GM13977 (cell line): ENCODE data around the gene ARAP2.
A peak's percentile ranks its signal among the peaks of the same experiment; 100 is the strongest.

Experiments
- DNase-seq: peaks from one replicate; pipeline ENCODE4 v3.0.0; 2012; ENCODE audit warnings: low spot score
- CTCF ChIP-seq: IDR thresholded peaks from 2 replicates; pipeline ENCODE4 v1.5.1; 2012; ENCODE audit warnings: mild to moderate bottlenecking, control low read depth; ENCODE audit not compliant: insufficient read depth; ENCODE audit errors: extremely low read depth, missing control alignments
- in situ Hi-C: fragments of 300-500 bp; cut with MboI; formaldehyde crosslinking; loops from one replicate; pipeline ENCODE4 v1.12.0; 2022; ENCODE audit warnings: low sequenced_read_pairs, low pct_unique_long_range_greater_than_20kb, mixed read lengths, inconsistent platforms; ENCODE audit not compliant: unreplicated experiment

The ARAP2 gene

GRCh38 chr4:36209941-36210649 lies 34.2 kb downstream of the ARAP2 start:
- no peak for TF ChIP-seq CTCF
- in situ Hi-C loops: no loop called here
- DNase-seq: no peak

- DNase-seq: peak; percentile 21
- in situ Hi-C loops: no loop called here
- TF ChIP-seq CTCF: no peak
Measured at GRCh38 chr4:36208893-36209473, 35.3 kb downstream of the ARAP2 start.

GRCh38 chr4:36207831-36208520 lies 36.3 kb downstream of the ARAP2 start:
- DNase-seq: no peak
- no peak for TF ChIP-seq CTCF
- in situ Hi-C loops: no loop called here

DNA sequence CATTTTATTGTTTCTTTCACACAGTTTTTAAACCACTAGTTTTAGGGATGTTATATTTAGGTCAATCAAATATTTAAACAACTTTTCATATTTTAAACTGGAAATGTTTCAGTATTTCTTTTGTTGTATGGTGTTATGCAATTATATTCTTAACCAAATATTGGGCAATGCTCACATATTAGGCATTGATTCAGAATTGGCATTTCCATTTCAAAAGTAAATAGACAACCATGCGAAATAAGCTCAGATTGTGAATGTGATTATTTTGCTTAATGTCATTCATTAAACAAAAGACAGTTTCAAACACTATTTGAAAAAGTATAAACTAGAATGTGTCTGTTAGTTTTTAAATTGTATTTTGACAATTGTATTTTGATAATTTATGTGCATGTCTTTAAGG lies 36.9 kb downstream of the ARAP2 start:
- no peak for TF ChIP-seq CTCF
- in situ Hi-C loops: no loop called here
- no peak for DNase-seq

GRCh38 chr4:36206603-36207311 lies 37.6 kb downstream of the ARAP2 start:
- in situ Hi-C loops: no loop called here
- no peak for TF ChIP-seq CTCF
- DNase-seq: no peak

GRCh38 chr4:36206012-36206411 lies 38.3 kb downstream of the ARAP2 start:
- DNase-seq: no peak
- no peak for TF ChIP-seq CTCF
- in situ Hi-C loops: no loop called here
